Effector memory CD4-positive, alpha-beta T cell (primary cell): ENCODE results near the gene HDAC7.

Experiments
- DNase-seq, 3 donors: peaks; one replicate each; pipeline ENCODE4 v3.0.0-alpha.2; 2020
- H3K27ac ChIP-seq: 2 replicates; pipeline ENCODE4 v1.7.0; 2013; ENCODE audit warnings: mild to moderate bottlenecking, low read length, moderate library complexity; ENCODE audit not compliant: insufficient read depth, poor library complexity, severe bottlenecking
- H3K27me3 ChIP-seq: replicated peaks from 2 replicates; pipeline ENCODE4 v1.7.0; 2013; ENCODE audit warnings: mild to moderate bottlenecking, low read length; ENCODE audit not compliant: insufficient read depth, control insufficient read depth, poor library complexity, severe bottlenecking
- H3K36me3 ChIP-seq: 2 replicates; pipeline ENCODE4 v1.7.0; 2013; ENCODE audit warnings: mild to moderate bottlenecking, low read length, moderate library complexity; ENCODE audit not compliant: control insufficient read depth, insufficient read depth
- H3K4me1 ChIP-seq: 2 replicates; pipeline ENCODE4 v1.7.0; 2013; ENCODE audit warnings: low read length, mild to moderate bottlenecking; ENCODE audit not compliant: control insufficient read depth, insufficient read depth, poor library complexity, severe bottlenecking
- H3K4me3 ChIP-seq: 2 replicates; pipeline ENCODE4 v1.7.0; 2013; ENCODE audit warnings: low read length, low read depth, mild to moderate bottlenecking; ENCODE audit not compliant: insufficient read depth, poor library complexity, severe bottlenecking
- H3K9me3 ChIP-seq: 2 replicates; pipeline ENCODE4 v1.7.0; 2013; ENCODE audit warnings: mild to moderate bottlenecking, low read length, moderate library complexity; ENCODE audit not compliant: control insufficient read depth

The HDAC7 gene

DNA sequence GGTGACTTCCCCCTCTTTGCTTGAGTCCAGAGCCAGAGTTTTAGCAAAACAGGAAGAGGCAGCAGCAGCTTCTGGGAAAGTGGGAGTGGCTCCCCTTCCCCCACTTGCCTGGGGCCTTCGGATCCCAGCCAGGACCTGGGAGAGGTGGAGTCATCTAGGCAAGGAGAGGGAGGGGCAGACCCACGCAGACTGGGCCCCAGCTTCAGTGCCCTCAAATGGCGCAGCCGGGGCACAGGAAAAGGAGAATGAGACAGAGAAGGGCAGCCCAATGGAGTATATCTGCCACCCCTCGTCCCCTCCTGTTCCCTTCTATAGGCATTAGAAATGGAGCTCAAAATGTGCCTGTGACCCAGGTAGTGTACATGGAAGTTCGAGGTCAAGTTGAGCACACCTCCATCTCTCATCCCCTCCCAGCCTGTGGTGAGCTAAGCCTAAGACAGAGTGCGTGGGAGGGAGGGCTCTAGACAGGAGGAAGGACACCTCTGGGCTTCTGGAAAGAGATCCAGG lies 9.3 kb upstream of the HDAC7 start:
- no peak overlapping the region for H3K4me3 ChIP-seq
- H3K27ac ChIP-seq: peak overlapping the region; percentile 36
- H3K4me1 ChIP-seq: peaks cover 78% of the 10 kb centered on the region
- H3K9me3 ChIP-seq: no peaks in the 10 kb centered on the region
- no peaks in the 10 kb centered on the region for H3K27me3 ChIP-seq
- no peaks in the 10 kb centered on the region for H3K36me3 ChIP-seq
- DNase-seq: no peak

DNA sequence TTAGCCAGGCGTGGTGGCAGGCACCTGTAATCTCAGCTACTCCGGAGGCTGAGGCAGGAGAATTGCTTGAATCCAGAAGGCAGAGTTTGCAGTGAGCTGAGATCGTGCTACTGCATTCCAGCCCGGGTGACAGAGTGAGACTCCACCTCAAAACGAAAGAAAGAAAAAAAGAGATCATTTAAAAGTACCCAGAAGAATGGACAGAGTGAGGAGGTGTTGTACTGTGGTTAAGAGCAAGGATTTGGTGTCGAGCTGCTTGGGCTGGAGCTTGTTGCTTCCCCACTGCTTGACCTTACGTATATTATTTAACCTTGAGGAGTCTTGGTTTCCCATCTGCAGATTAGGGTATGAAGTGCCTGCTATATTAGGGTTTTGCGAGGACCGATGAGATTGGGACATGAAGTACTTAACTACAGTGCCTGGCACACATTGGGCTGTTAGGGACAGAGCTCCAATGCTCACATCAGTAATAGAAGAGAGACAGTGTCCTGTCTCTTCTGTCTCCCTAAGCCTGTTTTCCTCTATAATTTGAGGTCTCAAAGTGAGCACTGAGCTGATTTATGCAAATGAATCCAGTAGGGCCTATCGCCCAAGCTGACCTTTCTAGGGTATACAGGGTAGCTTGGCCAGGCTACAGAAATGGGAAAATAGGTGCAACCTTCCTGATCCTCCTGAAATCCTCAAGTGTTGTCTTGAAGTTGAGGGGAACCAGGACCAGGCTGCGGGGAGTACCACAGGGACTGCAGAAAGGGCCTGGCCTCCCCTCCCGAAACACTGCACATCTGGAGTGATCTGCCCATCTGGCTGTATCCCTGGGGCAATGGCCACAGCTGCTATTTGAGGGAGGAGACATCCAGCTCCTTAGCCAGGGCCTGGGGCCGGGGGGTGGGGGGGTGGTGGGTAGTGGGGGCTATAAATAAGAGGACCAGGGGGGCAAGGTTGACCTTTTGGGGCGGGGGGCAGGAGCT lies 8.6 kb upstream of the HDAC7 start:
- DNase-seq: no peak
- Histone ChIP-seq H3K27me3 (no peaks in the 10 kb centered on the region), H3K36me3 (no peaks in the 10 kb centered on the region), H3K9me3 (no peaks in the 10 kb centered on the region), H3K4me3 (no peak overlapping the region), H3K27ac (no peak overlapping the region), H3K4me1 (peaks cover 77% of the 10 kb centered on the region)

- H3K27ac ChIP-seq: peak overlapping the region; percentile 70
- no peaks in the 10 kb centered on the region for H3K36me3 ChIP-seq
- DNase-seq: no peak
- H3K9me3 ChIP-seq: no peaks in the 10 kb centered on the region
- H3K4me3 ChIP-seq: no peak overlapping the region
- peaks cover 73% of the 10 kb centered on the region for H3K4me1 ChIP-seq
- H3K27me3 ChIP-seq: no peaks in the 10 kb centered on the region
Observed at GRCh38 chr12:47825173-47825639, 5.5 kb upstream of the HDAC7 start.

GRCh38 chr12:47824635-47825034 lies 4.9 kb upstream of the HDAC7 start:
- Histone ChIP-seq H3K27me3 (no peaks in the 10 kb centered on the region), H3K4me3 (peak overlapping the region; percentile 2), H3K36me3 (no peaks in the 10 kb centered on the region), H3K9me3 (no peaks in the 10 kb centered on the region), H3K27ac (peak overlapping the region; percentile 70), H3K4me1 (peaks cover 70% of the 10 kb centered on the region)
- no peak for DNase-seq

DNA sequence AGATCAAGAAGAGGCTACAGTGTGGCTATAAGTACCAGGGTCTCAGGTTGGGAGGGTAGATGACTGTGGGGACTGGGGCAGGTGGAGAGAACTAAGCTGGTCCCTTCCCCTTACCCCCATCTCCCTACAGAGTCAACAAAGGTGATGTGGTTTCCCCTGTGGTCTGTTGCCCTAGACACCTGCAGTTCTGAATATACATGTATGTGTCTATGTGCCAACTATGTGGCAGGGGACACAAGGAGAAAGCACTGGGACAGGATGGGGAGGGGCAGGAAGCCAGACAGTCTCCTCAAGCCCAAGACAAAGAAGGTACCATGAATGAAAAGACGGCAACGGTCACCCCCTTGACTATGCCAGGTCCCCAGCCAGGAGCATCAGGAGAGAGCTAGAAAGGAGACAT lies 4.5 kb upstream of the HDAC7 start:
- H3K27me3 ChIP-seq: no peaks in the 10 kb centered on the region
- no peaks in the 10 kb centered on the region for H3K36me3 ChIP-seq
- peak; percentile 36 to 52 (median 40) for DNase-seq
- no peaks in the 10 kb centered on the region for H3K9me3 ChIP-seq
- H3K4me3 ChIP-seq: peak overlapping the region; percentile 2
- peaks cover 65% of the 10 kb centered on the region for H3K4me1 ChIP-seq
- peak overlapping the region; percentile 70 for H3K27ac ChIP-seq

DNA sequence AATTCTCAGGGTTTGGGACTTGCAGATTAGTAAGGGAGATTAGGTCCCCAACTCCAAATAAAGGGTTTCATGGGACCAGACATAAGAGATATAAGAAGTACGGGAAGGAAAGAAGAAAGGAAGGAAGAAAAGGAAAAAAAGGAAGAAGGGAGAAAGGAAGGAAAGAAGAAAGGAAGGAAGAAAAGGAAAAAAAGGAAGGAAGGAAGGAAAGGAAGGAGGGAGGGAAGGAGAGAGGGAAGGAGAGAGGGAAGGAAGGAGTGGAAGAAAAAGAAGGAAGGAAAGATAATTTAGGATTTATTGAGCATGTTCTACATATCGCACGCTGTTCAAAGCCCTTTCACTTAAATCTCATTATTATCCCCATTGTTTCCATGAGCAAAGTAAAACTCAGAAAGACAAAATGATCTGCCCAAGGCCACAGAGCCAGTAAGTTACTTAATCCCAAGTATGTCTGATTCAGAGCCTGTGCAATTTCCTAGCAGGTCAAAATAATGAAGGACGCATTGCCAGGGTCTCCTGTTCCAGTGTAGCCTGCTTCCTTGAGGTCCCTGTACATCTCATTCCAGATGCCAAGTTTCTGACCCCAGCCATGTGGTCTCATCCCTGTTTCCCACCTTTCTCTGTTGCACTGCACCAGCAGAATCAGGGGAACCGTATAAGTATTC lies 3.9 kb upstream of the HDAC7 start:
- no peak overlapping the region for H3K4me3 ChIP-seq
- H3K27me3 ChIP-seq: no peaks in the 10 kb centered on the region
- H3K27ac ChIP-seq: peak overlapping the region; percentile 70
- H3K36me3 ChIP-seq: no peaks in the 10 kb centered on the region
- H3K4me1 ChIP-seq: peaks cover 63% of the 10 kb centered on the region
- DNase-seq: no peak
- H3K9me3 ChIP-seq: no peaks in the 10 kb centered on the region

GRCh38 chr12:47822863-47823262 lies 3.2 kb upstream of the HDAC7 start:
- no peak overlapping the region for H3K27ac ChIP-seq
- H3K27me3 ChIP-seq: no peaks in the 10 kb centered on the region
- H3K4me3 ChIP-seq: no peak overlapping the region
- peaks cover 65% of the 10 kb centered on the region for H3K4me1 ChIP-seq
- DNase-seq: no peak
- H3K9me3 ChIP-seq: no peaks in the 10 kb centered on the region
- H3K36me3 ChIP-seq: no peaks in the 10 kb centered on the region

GRCh38 chr12:47822401-47822800 lies 2.7 kb upstream of the HDAC7 start:
- Histone ChIP-seq H3K4me1 (peaks cover 69% of the 10 kb centered on the region), H3K36me3 (no peaks in the 10 kb centered on the region), H3K27me3 (no peaks in the 10 kb centered on the region), H3K9me3 (no peaks in the 10 kb centered on the region), H3K27ac (no peak overlapping the region), H3K4me3 (no peak overlapping the region)
- DNase-seq: no peak

DNA sequence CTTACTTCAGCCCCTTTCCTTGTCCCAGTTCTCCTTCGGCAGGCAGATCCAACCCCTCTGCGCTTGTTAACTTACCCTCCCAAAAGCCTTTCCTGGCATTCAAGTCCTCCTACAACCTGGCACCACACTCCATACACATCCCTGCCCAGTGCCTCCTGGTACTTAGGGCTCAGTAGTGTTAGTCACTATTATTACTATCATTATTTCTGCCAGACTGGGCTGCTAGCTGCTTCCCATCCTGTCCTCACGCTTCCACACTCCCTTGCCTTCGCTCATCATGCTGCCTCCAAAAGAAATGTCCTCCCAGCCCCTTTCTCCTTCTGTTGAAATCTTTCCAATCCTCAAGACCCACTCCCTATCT lies 1.6 kb upstream of the HDAC7 start:
- DNase-seq: no peak
- no peak overlapping the region for H3K4me3 ChIP-seq
- H3K27ac ChIP-seq: peak overlapping the region; percentile 86
- no peaks in the 10 kb centered on the region for H3K27me3 ChIP-seq
- peaks cover 70% of the 10 kb centered on the region for H3K4me1 ChIP-seq
- H3K36me3 ChIP-seq: no peaks in the 10 kb centered on the region
- H3K9me3 ChIP-seq: no peaks in the 10 kb centered on the region
